H1 (cell line): ENCODE data around the gene POLR3G. TPM values are rescaled to one million over a fixed set of nuclear protein-coding genes. Genes with fewer than 3 reads are reported as not detected.

Experiments
- CTCF ChIA-PET: fragments of 300-600 bp; sonication (Branson Sonifier 250); formaldehyde crosslinking; loops from one replicate; lab custom pipeline; 2021; ENCODE audit not compliant: partially characterized antibody; lab: Charles Lee
- POLR2A ChIA-PET: fragments of 300-600 bp; sonication (Branson Sonifier 250); formaldehyde crosslinking; loops from one replicate; lab custom pipeline; 2021; ENCODE audit warnings: inconsistent platforms; ENCODE audit not compliant: partially characterized antibody; lab: Charles Lee
- DNase-seq, 2 experiments: peaks; one replicate each; pipeline versions ENCODE4 v3.0.0 to v3.0.0-alpha.2; 2010 to 2022; ENCODE audit warnings: low spot score in 2 of 2, low read depth in 1 of 2, mixed read lengths in 1 of 2
- FAIRE-seq: peaks from 2 replicates; lab custom pipeline; 2011; peaks lifted over from hg19 to GRCh38; lab: Jason Lieb, UNC
- H2AFZ ChIP-seq: 2 replicates; pipeline ENCODE4 v1.8.1; 2012; ENCODE audit warnings: low read length, inconsistent platforms
- H2AK5ac ChIP-seq: 2 replicates; pipeline ENCODE4 v1.6.1; 2013; ENCODE audit warnings: low read depth, low read length
- H2BK120ac ChIP-seq: replicated peaks from 2 replicates; pipeline ENCODE3; 2013; ENCODE audit warnings: low read depth, low read length, inconsistent platforms
- H2BK12ac ChIP-seq: 2 replicates; pipeline ENCODE4 v1.6.1; 2013; ENCODE audit warnings: low read depth, low read length
- H2BK15ac ChIP-seq: 2 replicates; pipeline ENCODE4 v1.6.1; 2013; ENCODE audit warnings: low read length
- H2BK20ac ChIP-seq: 2 replicates; pipeline ENCODE4 v1.6.1; 2013; ENCODE audit warnings: low read length
- H2BK5ac ChIP-seq: 2 replicates; pipeline ENCODE4 v1.6.1; 2013; ENCODE audit warnings: low read depth, low read length
- H3K14ac ChIP-seq: 2 replicates; pipeline ENCODE4 v1.6.1; 2013; ENCODE audit warnings: inconsistent platforms; ENCODE audit not compliant: insufficient read length
- H3K18ac ChIP-seq: 2 replicates; pipeline ENCODE4 v1.6.1; 2013; ENCODE audit warnings: low read length; ENCODE audit errors: extremely low read depth
- H3K23ac ChIP-seq: 2 replicates; pipeline ENCODE4 v1.6.1; 2013; ENCODE audit warnings: inconsistent platforms; ENCODE audit not compliant: insufficient read length
- H3K23me2 ChIP-seq: 2 replicates; pipeline ENCODE4 v1.6.1; 2013; ENCODE audit warnings: low read depth, low read length
- H3K27ac ChIP-seq: 2 replicates; pipeline ENCODE4 v1.6.1; 2011; ENCODE audit warnings: low read depth, low read length, inconsistent platforms
- H3K27me3 ChIP-seq, 4 experiments: replicated peaks in 1 of 4; 1 replicate in 1 of 4; 2 replicates in 3 of 4; pipeline versions ENCODE4 v1.6.1 to v1.8.1; 2011 to 2013; ENCODE audit warnings: low read length in 3 of 4, mild to moderate bottlenecking in 3 of 4, inconsistent platforms in 2 of 4, mixed read lengths in 2 of 4, moderate library complexity in 1 of 4; ENCODE audit not compliant: control insufficient read depth in 3 of 4, insufficient read depth in 3 of 4; ENCODE audit errors: extremely low read depth in 1 of 4
- H3K36me3 ChIP-seq, 4 experiments: 2 replicates each; pipeline versions ENCODE4 v1.6.1 to v1.8.1; 2011 to 2013; ENCODE audit warnings: mild to moderate bottlenecking in 4 of 4, low read length in 3 of 4, moderate library complexity in 2 of 4, control low read depth in 1 of 4, inconsistent platforms in 1 of 4; ENCODE audit not compliant: insufficient read depth in 4 of 4, control insufficient read depth in 2 of 4
- H3K4ac ChIP-seq: replicated peaks from 2 replicates; pipeline ENCODE3; 2013; ENCODE audit warnings: low read length, low read depth, mixed read lengths, inconsistent platforms; ENCODE audit not compliant: insufficient read length
- H3K4me1 ChIP-seq, 4 experiments: replicated peaks in 1 of 4; 1 replicate in 1 of 4; 2 replicates in 3 of 4; pipeline versions ENCODE4 v1.6.1 to v1.8.1; 2011 to 2013; ENCODE audit warnings: low read length in 3 of 4, inconsistent platforms in 2 of 4, mixed read lengths in 1 of 4; ENCODE audit not compliant: insufficient read depth in 4 of 4, control insufficient read depth in 3 of 4
- H3K4me2 ChIP-seq, 2 experiments: 2 replicates each; pipeline versions ENCODE4 v1.6.1 to v1.8.1; 2011 to 2013; ENCODE audit warnings: low read depth in 2 of 2, low read length in 2 of 2, control low read depth in 1 of 2, inconsistent platforms in 1 of 2, mild to moderate bottlenecking in 1 of 2; ENCODE audit not compliant: insufficient read depth in 1 of 2
- H3K4me3 ChIP-seq, 4 experiments: fragments of 200-600, 300-600 bp in 1 of 4; sonication (generic), shearing (Covaris generic), sonication (Bioruptor Twin) in 1 of 4; 2 replicates each; pipeline versions ENCODE4 v1.5.1 to v1.8.1; 2011 to 2016; ENCODE audit warnings: low read length in 4 of 4, low read depth in 3 of 4, control low read depth in 2 of 4, inconsistent platforms in 2 of 4, mild to moderate bottlenecking in 2 of 4, mixed read lengths in 1 of 4, moderate library complexity in 1 of 4; ENCODE audit not compliant: insufficient read depth in 2 of 4; ENCODE audit errors: extremely low read depth in 1 of 4
- H3K56ac ChIP-seq: replicated peaks from 2 replicates; pipeline ENCODE3; 2013; ENCODE audit warnings: low read depth, mild to moderate bottlenecking, mixed read lengths, low read length, inconsistent platforms; ENCODE audit not compliant: insufficient read length
- H3K79me1 ChIP-seq: 2 replicates; pipeline ENCODE4 v1.6.1; 2013; ENCODE audit warnings: low read depth, low read length, control low read depth
- H3K79me2 ChIP-seq, 2 experiments: 2 replicates each; pipeline versions ENCODE4 v1.6.1 to v1.8.1; 2012 to 2013; ENCODE audit warnings: low read length in 2 of 2, mild to moderate bottlenecking in 2 of 2, inconsistent platforms in 1 of 2; ENCODE audit not compliant: insufficient read depth in 2 of 2, control insufficient read depth in 1 of 2
- H3K9ac ChIP-seq, 4 experiments: replicated peaks in 1 of 4; 1 replicate in 1 of 4; 2 replicates in 3 of 4; pipeline versions ENCODE4 v1.6.1 to v1.8.1; 2011 to 2013; ENCODE audit warnings: low read depth in 3 of 4, low read length in 3 of 4, control low read depth in 2 of 4, mild to moderate bottlenecking in 2 of 4, moderate library complexity in 2 of 4, inconsistent platforms in 1 of 4; ENCODE audit errors: extremely low read depth in 1 of 4
- H3K9me3 ChIP-seq, 2 experiments: 2 replicates each; pipeline versions ENCODE4 v1.6.1 to v1.8.1; 2012 to 2013; ENCODE audit warnings: mild to moderate bottlenecking in 2 of 2, moderate library complexity in 2 of 2, control low read depth in 1 of 2, inconsistent platforms in 1 of 2, low read depth in 1 of 2, low read length in 1 of 2, mixed read lengths in 1 of 2; ENCODE audit not compliant: insufficient read depth in 2 of 2
- H4K20me1 ChIP-seq, 2 experiments: replicated peaks in 1 of 2; 2 replicates each; pipeline versions ENCODE3 to v1.8.1; 2011 to 2013; ENCODE audit warnings: inconsistent platforms in 2 of 2, low read length in 2 of 2, mild to moderate bottlenecking in 1 of 2; ENCODE audit not compliant: insufficient read depth in 2 of 2, control insufficient read depth in 1 of 2
- H4K5ac ChIP-seq: 2 replicates; pipeline ENCODE4 v1.6.1; 2013; ENCODE audit warnings: low read length, low read depth, mixed read lengths, inconsistent platforms; ENCODE audit not compliant: insufficient read length
- H4K8ac ChIP-seq: 2 replicates; pipeline ENCODE4 v1.8.0; 2013; ENCODE audit warnings: mild to moderate bottlenecking, moderate library complexity, low read length, inconsistent platforms; ENCODE audit not compliant: insufficient read depth; ENCODE audit errors: extremely low read depth
- H4K91ac ChIP-seq: replicated peaks from 2 replicates; pipeline ENCODE3; 2013; ENCODE audit warnings: low read length, mixed read lengths, inconsistent platforms; ENCODE audit not compliant: insufficient read length
- BRCA1 ChIP-seq: IDR thresholded peaks from 2 replicates; pipeline ENCODE4 v1.6.1; 2012; ENCODE audit warnings: low read depth, low read length, improper control_type of control experiment
- EZH2 ChIP-seq: fragments of 200-600 bp; sonication (generic); IDR thresholded peaks from 2 replicates; pipeline ENCODE4 v1.7.1; 2012; ENCODE audit warnings: low read depth, mild to moderate bottlenecking, moderate library complexity, low read length, inconsistent platforms; ENCODE audit not compliant: severe bottlenecking
- RFX5 ChIP-seq: IDR thresholded peaks from 2 replicates; pipeline ENCODE4 v1.6.1; 2011; ENCODE audit warnings: low read depth, low read length, improper control_type of control experiment, borderline replicate concordance
- WGBS, 2 experiments: shearing (Covaris generic) in 1 of 2; methylation state at CpG; one replicate each; pipeline versions ENCODE4 v1.1.6 to v1.1.7; 2013 to 2015; ENCODE audit warnings: low lambda C conversion rate in 2 of 2, mixed read lengths in 2 of 2, inconsistent platforms in 1 of 2, low coverage in 1 of 2, missing lambda C conversion rate in 1 of 2; ENCODE audit not compliant: insufficient replicate concordance in 2 of 2, insufficient coverage in 1 of 2, insufficient read length in 1 of 2; ENCODE audit errors: extremely low coverage in 1 of 2, missing lambda C conversion rate in 1 of 2; 5-methylcytosine and 5-hydroxymethylcytosine counted together
- polyA plus RNA-seq, 7 experiments: library from polyadenylated mRNA; depleted of rRNA in 3 of 7; stranded (reverse) in 5 of 7; unstranded in 2 of 7; fragments of >200 nt in 5 of 7; fragments of 200-250 nt in 2 of 7; gene quantifications; 1 replicate in 5 of 7; 2 replicates in 1 of 7; 4 replicates in 1 of 7; pipeline versions ENCODE4 v1.2.1 to v1.2.3, GENCODE V29; 2011 to 2013; ENCODE audit warnings: missing spikeins in 2 of 7, mixed read lengths in 2 of 7
- total RNA-seq: library from RNA; stranded (reverse); fragmentation: NEBNext Ultra II Directional; extraction: Animal tissue kit (Norgen Biotek cat#: 25700); gene quantifications from 2 replicates; pipeline ENCODE4 v1.2.1, GENCODE V29; 2021

POLR3G gene
- total and polyA plus RNA-seq, 2 of the 8 experiments (the other 6 are each of a cell fraction or from before 2014, with no cell fraction given): 119 to 179 TPM

GRCh38 chr5:90548069-90548593, 73.5 kb downstream of the POLR3G start:
- no peaks in the 10 kb centered on the region for H4K20me1 ChIP-seq
- no peak overlapping the region for H3K4ac ChIP-seq
- CTCF ChIA-PET: interaction anchor here (1.6 kb wide), 1 partner anchor 18 kb away, joined by 4 read pairs; no protein-coding TSS in a partner anchor
- no peak overlapping the region for H3K27ac ChIP-seq
- 66% methylated on average over 5 of the region's 5 CpGs; no CpG with 5 or more reads in 1 of the 2 experiments for WGBS, 2 experiments
- POLR2A ChIA-PET: interaction anchor here (1.5 to 1.6 kb wide), 2 partner anchors 10 to 11 kb away, joined by 5 to 6 read pairs; no protein-coding TSS in a partner anchor
- H2AFZ ChIP-seq: no peak overlapping the region
- no peak overlapping the region for H2BK5ac ChIP-seq
- no peaks in the 10 kb centered on the region for H3K36me3 ChIP-seq
- H2BK120ac ChIP-seq: no peak overlapping the region
- no peaks in the 10 kb centered on the region for H3K79me1 ChIP-seq
- no peak overlapping the region for H3K56ac ChIP-seq
- peaks cover 0 to 5% (median 3%) of the 10 kb centered on the region in 4 experiments; a peak in 3 of 7 replicates for H3K4me1 ChIP-seq
- H3K27me3 ChIP-seq: no peaks in the 10 kb centered on the region
- no peak overlapping the region for H3K4me3 ChIP-seq
- H3K79me2 ChIP-seq: no peaks in the 10 kb centered on the region
- no peak overlapping the region for H3K14ac ChIP-seq
- no peak overlapping the region for H2BK12ac ChIP-seq
- no peak overlapping the region for H4K8ac ChIP-seq
- H3K23ac ChIP-seq: no peak overlapping the region
- H3K18ac ChIP-seq: no peak overlapping the region
- no peak overlapping the region for H2BK15ac ChIP-seq
- H4K91ac ChIP-seq: no peak overlapping the region
- FAIRE-seq: peak; percentile 73
- H2AK5ac ChIP-seq: no peak overlapping the region
- no peaks in the 10 kb centered on the region for H3K23me2 ChIP-seq
- no peak for DNase-seq
- H4K5ac ChIP-seq: peak overlapping the region; percentile 80
- H3K9me3 ChIP-seq: no peaks in the 10 kb centered on the region
- no peak overlapping the region for H3K4me2 ChIP-seq
- H3K9ac ChIP-seq: no peak overlapping the region
- H2BK20ac ChIP-seq: no peak overlapping the region
- TF ChIP-seq BRCA1 (no peak), RFX5 (no peak), EZH2 (no peak)
